Stimulated activated CD4-positive, alpha-beta T cell treated with anti-CD3 and anti-CD28 coated beads, Interleukin-1b, Interleukin-23, amount 100 ng/mL, for 24 hours (primary cell): ENCODE measurements around the gene ANTXRL.
"Not testable (repeated sequence)": the region's sequence is repeated elsewhere in the genome, so short reads cannot be mapped to it uniquely, and the experiment has no call there.

ENCODE experiments used
- DNase-seq, 4 experiments: peaks; one replicate each; pipeline ENCODE4 v3.0.0-alpha.2; 2020; ENCODE audit warnings: low read depth in 4 of 4, low spot score in 1 of 4

The ANTXRL gene

DNA sequence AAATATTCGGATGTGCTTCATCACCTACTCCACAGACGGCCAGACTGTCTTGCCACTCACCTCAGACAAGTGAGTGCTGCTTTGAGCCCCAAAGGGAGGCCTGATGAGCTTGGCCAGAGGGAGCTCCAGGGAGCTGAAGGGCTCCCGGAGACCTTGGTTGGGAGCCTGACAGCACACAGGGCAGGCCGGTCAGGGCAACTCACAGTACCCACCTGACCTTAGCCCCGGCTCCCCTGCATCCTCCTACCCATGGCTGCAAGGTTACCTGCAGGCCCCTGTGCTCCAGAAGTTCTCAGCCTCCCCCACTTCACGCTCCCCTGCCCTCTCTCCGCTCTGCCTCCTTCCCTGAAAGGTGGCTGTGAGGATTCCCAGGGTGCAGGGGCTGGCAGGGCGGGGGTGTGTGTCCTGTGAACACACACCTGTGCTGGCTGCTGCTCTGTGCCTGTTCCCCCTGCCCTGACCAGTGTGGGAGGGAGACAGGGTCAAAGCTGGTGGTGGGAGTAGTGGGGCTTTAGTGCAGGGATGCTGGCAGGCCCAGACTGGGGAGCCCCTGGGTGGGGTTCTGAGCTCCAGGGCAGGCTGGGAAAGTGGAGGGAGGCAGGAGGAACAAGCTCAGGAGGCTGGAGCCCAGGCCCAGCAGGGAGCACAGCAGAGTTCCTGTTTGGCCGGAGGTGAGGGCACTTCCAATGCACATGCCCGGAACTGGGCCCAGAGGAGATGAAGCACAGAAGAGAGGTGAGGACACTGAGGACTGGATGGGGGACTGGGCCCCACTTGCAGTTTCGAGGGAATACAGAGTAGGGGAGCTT is 7.2 kb downstream of the ANTXRL start:
- DNase-seq: no peak

DNA sequence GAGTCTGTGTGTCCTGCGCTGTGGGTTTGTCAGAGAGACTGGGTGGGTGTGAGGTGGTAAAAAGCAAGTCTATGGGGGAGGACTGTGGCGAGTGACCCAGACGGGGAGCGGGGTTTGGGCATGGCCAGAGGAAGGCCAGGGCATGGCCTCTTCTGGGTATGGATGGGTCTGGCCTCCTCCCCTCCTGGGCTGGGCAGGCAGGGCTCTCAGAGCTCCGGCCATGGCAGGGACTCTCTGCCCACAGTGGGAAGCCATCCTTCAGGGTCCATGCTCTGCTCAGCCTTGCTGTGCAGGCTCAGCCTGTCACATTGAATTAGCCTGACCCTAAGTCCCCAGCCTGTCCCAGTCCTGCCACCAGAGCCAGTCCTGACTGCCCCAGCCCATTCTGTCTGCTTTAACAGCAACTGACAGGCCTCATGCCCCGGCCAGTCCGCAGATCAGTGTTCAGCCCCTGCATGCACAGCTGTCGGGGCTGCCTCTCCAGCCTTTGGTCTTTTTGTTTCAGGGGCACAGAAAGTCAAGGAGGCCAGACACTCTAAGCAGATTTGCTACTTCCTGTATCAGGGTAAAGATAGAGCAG is 7.9 kb downstream of the ANTXRL start:
- no peak for DNase-seq

DNA sequence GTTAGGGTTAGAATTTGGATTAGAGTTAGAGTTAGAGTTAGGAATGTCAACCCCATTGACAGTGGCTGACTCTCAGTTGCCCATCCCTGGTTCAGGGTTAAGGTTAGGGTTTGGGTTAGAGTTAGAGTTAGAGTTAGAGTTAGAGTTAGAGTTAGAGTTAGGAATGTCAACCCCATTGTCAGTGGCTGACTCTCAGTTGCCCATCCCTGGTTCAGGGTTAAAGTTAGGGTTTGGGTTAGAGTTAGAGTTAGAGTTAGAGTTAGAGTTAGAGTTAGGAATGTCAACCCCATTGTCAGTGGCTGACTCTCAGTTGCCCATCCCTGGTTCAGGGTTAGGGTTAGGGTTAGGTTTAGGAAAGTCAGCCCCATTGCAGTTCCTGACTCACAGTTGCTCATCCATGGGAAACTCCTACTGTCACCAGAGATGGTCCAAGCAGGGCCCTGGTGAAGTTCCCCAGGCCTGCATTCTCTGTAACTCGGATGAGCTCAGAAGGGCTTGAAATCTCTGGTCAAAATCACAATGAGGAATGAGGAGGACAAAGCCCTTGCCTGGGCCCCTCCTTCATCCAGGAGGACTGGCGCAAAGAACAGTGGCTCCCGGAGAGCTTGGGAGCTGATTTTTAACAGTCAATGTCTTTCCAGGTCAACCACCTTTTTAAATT is 8.7 kb downstream of the ANTXRL start:
- not testable (repeated sequence) for DNase-seq

DNA sequence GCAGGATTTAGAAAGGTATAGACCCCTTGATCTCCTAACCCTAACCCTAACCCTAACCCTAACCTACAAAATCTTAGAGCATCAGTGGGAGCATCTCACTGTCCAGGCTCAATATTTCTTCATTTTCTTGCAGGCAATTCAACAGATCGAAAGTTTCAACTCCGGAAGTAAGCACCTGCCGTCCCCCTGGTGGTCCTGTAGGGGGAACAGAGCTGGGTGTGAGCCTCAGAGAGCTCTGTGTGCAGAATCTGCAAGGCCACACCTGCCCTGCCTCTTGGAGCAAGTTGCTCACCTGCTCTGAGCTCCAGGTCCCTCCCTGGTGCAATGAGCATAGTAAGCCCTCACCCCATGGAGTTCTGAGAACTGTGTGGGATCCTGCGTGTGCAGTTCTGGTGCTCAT is 9.3 kb downstream of the ANTXRL start:
- not testable (repeated sequence) for DNase-seq

DNA sequence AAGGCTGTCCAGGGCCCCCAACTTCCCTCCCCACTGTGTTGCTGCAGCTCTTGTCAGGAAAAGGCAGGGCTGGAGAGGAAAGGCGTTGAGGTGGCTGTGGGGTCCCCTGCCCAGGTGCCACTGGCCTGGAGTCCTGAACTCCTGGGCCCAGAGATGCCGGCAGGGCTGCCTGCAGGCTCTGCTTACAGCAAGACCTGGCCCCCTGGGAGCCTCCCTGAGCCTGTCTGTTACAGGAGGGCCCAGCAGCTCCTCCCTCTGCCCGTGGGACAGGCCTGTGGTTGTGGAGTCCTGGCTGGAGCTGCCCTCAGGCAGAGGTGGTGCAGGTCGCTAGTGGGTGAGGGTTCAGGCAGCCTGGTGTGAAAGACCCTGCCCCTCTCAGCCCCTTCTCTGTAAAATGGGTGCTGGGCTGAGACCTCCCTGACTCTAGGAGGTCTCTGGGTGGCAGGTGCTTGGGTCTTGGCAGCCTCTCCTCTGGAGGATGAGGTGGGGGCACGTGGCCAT is 9.9 kb downstream of the ANTXRL start:
- DNase-seq: no peak

DNA sequence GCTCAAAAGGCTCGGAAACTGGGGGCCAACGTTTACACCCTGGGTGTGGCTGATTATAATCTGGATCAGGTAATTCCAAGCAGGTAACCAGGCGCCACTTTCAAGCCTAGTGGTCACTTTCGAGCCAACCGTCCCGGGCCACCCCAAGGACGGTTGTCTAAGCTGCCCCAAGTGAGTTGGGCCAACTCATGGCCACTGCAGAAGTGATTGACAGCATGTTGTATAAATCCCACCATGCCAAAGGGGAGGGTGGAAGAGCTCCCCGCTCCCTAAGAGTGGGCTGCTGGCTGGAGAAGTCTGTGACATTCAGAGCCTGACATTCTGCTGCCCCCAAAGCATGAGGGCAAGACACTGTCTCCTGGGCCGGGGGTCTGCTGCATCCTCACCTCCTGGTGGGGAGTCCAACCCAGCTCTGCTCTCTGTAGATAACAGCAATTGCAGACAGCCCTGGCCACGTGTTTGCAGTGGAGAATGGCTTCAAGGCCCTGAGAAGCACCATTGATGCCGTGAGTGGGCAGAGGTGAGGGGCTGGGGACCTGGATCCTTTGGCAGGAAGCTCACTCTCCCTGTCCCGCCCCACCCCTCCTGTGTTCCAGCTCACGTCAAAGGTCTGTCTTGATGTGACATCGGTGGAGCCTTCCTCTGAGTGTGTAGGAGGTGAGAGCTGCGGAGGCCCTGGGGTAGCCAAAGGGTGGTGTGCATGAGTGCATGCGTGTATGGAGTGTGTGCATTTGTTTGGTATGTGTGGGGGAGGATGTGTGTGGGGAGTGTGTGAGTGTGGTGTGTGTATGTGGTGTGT is 10.8 kb downstream of the ANTXRL start:
- no peak for DNase-seq

DNA sequence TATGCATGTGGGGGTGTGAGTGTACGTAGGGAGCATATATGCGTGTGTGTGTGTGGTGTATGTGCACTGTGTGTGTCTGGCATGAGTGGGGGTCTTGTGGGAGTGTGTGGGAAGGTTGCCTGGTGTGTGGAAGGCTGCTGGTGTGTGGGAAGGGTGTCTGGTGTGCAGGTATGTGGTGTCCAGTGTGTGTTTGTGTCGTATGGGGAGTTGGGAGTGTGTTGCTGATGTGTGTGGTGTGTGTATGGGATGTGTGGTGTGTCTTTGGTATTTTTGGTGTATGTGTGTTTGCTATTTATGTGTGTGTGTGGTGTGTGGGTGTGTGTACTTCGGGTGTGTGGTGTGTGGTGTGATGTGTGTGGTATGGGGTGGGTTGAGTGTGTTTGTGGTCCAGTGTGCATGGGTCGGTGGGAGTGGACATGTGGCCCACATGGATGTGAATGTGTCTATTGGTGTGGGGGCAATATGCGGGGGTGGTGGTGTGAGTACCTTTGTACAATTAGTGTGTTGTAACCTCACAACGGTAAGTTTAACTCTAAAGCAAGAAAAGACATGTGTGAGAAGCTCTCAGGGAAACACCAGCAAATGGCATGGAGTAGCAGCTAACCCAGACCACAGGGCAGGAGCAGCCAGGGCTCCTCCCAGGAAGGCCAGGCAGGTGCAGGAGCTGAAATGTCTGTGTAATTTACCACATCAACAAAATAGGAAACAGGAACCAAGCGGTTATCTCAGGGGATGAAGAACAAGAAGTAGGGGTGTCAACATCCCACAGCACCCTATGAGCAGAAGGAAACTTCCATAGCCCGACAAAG is 11.9 kb downstream of the ANTXRL start:
- no peak for DNase-seq

DNA sequence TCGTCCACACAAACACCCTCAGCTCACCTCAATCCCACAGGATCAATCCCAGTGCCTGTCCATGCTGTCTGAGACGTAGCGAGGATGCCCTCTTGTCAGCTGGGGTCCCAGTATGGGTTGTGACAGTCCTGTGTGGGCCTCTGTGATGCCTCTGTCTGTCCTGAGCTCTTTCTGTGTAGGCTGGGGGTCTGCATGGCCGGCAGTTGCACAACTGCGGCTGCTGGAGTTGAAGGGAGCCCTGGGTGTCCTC is 12.4 kb downstream of the ANTXRL start:
- no peak for DNase-seq

DNA sequence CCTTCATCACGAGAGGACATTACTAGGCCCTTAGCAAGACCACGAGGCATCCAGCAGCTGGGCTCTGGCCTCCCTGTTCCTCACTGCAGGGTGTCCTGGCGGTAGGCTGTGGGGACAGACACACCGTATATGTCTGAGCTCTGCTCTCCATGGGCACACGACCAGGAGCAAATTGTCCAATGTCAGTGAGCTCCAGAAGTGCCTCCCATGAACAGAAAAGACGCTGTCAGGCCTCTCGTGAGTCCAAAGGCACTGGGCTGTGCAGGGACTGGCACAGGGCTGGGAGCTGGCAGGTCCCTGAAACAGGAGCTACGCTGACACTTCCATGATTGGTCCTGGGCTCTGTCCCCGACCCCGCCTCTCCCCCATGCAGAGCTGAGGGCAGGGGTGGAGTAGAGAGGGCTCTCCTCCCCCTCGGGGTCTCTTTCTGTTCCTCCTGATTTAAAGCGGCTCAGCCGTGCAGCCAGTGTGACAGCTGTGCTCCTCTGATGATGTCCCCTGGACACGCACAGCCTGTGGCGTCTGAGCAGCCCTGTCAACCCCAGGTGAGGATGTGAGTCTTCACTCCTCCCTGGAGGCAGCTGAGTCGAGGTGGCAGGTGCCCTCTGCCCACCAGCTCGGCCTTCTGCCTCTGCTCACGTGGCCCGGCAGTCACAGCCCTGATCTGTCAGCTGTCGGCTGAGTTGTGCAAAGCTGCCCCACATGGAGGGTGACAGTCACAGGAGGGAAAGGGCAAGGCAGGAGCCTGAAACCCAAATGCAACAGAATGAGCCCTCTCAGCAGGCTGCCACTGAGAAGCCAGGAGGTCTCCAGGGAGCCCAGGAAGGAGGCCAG is 13.0 kb downstream of the ANTXRL start:
- no peak for DNase-seq

DNA sequence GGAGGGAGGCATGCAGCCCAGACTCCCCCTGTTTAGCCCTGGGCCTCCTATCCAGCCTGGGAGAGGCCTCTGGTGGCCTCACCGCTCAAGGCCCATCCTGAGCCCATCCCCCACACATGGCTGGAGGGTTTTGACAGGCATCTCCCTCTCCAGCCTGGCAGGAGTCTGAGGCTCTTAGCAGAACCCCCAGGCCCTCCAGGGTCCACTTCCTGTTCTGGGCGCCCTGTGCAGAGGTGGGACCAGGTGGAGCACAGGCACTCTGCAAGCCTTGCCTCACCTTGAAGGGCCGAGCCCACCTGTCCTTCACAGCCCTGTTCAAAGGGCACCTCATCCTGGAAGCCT is 13.5 kb downstream of the ANTXRL start:
- not testable (repeated sequence) for DNase-seq

DNA sequence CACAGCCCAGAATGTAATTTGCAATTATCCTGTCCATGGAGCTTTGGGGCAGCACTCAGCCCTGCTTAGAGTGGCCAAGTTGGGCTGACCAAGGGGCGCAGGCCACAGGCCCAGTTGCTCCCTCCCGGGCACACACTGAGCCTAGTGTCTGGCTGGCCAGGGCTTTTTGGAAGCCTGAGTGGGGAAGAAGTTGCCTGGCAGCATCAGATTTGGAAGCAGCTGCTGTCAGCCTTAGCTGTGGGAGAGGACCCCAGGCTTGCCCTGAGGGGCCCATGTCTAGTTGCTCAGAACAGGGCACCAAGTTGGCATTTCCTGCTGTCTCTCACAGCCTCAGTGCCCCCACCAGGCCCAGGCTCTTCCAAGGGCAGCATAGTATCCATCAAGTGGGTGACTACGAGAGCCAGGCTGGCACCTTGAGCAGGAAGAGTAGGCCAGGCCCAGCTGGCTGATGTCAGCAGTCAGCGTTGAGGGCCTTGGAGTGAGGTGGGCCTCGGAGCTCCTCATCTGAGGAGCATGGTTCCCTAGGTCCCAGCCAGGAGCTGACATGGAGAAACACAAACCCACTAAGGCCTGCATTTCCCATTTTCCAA is 14.4 kb downstream of the ANTXRL start:
- DNase-seq: no peak

DNA sequence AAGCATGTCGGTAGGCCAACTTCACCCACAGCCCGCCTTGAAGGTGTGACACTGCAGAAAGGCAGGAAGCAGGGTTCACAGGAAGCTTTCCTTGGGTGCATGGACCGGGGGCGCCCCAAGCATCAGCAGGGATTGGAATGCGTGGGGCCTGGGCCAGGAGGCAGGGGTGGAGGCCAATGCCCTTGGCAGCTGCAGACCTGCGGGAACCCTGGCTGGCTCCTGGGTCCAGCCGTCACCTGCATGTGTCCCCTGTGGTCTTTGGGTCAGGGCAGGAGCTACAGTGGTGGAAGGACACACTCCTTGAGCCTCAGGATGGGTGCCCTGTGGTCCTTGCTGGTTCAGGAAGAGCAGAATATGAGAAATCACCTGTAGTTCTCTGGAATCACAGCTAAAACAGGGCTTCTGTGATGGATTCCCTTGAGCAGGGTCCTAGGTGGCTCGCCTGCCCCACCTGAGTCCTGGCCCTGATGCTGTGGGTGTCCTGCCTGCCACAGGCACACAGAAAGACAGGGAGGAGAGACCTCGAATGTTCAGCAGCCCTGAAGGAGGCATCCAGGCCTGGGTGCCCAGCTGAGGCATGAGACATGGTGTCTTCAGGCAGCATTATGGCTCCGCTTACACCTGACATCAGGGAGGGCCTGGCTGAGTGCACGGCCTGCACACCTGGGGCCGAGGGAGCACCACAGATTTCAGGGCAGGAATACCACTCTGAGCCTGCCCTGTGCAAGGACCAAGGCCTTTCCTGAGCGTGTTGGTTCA is 15.1 kb downstream of the ANTXRL start:
- no peak for DNase-seq

DNA sequence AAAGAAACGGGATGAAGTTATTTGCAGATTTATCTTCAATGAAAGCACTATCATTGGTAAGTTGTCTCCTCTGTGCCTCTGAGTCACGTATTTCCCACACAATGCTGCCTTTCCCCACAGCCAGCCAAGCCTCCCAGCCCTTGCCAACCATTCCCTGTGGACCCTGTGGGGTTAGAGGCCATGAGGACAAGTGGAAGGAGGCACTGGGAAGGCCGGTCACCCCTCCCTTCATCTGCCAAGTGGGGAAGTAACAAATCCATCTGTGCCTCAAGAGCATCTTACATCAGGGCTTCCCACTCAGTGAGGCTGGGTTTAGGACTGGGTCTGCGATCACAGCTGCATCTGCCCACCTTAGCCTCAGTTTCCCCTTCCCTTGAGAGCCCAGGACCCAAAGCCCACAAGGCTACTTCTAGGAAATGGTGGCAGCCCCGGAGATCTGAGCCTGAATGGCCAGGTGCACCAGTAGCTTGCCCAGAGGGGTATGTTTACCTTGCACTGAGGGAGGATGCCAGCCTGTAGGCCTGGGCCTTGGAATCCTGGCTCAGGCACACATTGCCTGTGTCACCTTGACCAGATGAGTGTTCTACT is 16.1 kb downstream of the ANTXRL start:
- not testable (repeated sequence) for DNase-seq

DNA sequence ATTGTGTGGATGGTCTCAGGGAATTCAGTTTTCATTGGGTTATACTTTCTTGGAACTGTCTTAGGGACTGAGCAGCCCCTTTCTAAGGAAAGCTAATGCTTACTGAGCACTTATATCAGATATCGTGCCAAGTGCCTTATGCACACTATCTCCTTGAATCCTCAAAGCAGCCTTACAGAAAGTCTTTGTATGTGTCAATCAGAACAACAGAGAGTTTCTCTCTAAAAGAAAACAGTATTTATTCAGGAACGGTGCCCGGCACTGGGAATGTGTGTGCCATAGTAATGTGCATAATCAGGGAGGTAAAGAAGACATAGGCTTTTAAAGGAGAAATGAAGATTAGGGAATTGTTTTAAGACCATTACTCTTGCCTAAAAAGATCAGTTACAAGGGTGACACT is 17.3 kb downstream of the ANTXRL start:
- no peak for DNase-seq

DNA sequence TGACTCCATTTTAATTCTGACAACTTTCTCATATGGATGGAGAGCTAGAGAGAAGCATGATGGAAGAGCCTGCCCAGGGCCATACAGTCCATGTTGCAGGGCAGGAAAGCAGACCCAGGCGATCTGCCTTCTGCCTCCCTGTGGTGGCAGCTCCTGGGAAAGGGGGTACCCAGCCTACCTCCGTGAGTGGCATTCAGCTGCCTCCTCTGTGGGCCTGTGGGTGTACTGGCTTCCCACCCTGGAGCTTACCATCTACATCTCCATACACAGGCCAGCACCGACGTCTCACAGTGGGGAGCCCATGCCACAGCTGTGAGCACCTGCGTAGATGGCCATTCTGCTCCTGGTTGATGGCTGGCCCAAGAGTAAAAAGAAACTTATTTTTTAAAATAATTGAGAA is 17.9 kb downstream of the ANTXRL start:
- not testable (repeated sequence) for DNase-seq

DNA sequence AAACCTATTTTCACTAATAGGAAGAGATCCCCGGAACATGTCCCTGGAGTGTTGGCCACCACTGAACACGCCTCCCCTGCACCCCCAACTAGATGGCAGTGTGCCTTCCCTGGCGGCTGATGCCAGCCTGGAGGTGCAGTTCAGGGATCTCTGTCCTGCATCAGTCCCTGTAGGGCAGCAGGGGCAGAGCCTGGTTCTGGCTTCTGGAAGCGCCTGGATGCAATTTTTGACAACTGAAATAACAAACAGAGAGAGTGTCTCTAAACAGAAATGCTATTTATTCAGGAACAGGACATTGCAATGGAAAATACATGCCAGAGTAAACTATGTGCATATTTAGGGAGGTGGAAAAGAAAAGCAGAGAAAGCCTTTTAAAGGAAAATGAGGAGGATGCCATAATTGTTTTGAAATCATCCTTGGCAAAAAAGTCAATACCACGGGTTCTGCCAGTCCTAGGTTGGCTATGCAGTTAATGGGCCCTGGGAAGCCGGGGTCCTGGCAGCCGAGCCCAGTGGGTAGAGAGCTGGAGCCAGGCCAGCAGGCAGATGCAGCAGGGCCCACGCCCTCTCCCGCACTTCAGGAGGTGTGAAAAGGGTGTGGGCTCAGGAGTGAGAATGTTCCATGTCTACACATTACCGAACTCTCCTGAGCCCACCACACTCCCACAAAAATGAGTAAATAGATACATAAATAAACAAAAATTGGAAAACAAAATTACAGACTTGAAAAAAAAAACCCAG is 18.5 kb downstream of the ANTXRL start:
- no peak for DNase-seq

DNA sequence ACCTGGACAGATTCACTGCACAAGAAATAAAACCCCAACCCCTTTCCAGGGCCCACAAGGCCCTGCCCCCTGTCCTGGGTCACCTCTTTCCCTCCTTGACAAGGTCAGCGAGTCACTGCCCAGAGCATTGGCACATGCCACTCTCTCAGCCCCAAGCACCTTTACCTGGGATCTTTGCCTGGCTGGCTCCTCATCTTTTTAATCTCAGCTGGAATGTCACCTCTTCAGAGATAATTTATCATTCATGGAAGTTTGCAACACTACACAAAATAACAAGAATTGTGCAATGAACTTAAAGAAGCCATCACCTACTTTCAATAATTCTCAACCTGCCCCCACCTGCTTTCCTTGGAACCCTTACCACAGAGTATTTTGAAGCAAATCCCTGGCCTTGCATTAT is 19.2 kb downstream of the ANTXRL start:
- DNase-seq: no peak
